Peyer's patch (tissue), 4 donors: Measurements from ENCODE around the gene TCP10L.

ENCODE experiments used
- CTCF ChIP-seq, 6 experiments: fragments of 450-650 bp in 4 of 6; fragments of 200-600 bp in 2 of 6; sonication (generic) in 1 of 6; IDR thresholded peaks; one replicate each; pipeline ENCODE4 v1.5.1; 2017 to 2019; ENCODE audit warnings: antibody characterized with exemption in 6 of 6, mild to moderate bottlenecking in 3 of 6, moderate library complexity in 1 of 6
- POLR2A ChIP-seq, 2 donors: fragments of 450-650 bp; IDR thresholded peaks; one replicate each; pipeline ENCODE4 v1.5.1; 2017; ENCODE audit warnings: antibody characterized with exemption in 2 of 2, mild to moderate bottlenecking in 2 of 2, moderate library complexity in 2 of 2

DNA sequence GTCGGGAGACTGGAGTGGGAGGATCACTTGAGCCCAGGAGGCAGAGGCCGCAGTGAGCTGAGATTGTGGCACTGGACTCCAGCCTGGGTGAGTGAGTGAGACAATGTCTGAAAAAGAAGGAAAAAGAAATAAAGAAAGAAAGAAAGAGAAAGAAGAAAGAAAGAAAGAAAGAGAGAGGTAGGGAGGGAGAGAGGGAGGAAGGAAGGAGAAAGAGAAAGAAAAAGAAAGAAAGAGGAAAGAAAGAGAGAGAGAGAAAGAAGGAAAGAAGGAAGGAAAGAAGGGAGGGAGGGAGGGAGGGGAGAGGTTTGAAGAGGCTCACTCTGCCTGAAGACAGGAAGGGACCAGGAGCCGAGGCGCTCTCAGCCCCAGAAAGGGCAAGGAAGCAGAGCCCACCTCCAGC, 4.8 kb upstream of the TCP10L start:
- TF ChIP-seq CTCF (IDR thresholded peaks at IDR 0.05): no peak
- TF ChIP-seq POLR2A (IDR thresholded peaks at IDR 0.05): no peak
